Measurements from ENCODE around the gene DNAJC5.
"Not testable (repeated sequence)": the region's sequence is repeated elsewhere in the genome, so short reads cannot be mapped to it uniquely, and the experiment has no call there.

DNAJC5 gene

GRCh38 chr20:63955281-63955826, 60.4 kb downstream of the DNAJC5 start:
- no peak for DNase-seq (ENCODE audit: low spot score in 2 of 2)
- Mint-ChIP-seq H3K36me3 (ENCODE audit: insufficient read depth) (peaks cover 26% of the 10 kb centered on the region), H3K4me1 (peaks cover 35% of the 10 kb centered on the region), H3K4me3 (peak overlapping the region; percentile 77), H3K27me3 (no peaks in the 10 kb centered on the region), H3K27ac (ENCODE audit: low read depth) (no peak overlapping the region), H3K9me3 (no peaks in the 10 kb centered on the region)
- no peak for ATAC-seq (replicated peaks; ENCODE audit: extremely low read depth, poor library complexity, severe bottlenecking)

DNA sequence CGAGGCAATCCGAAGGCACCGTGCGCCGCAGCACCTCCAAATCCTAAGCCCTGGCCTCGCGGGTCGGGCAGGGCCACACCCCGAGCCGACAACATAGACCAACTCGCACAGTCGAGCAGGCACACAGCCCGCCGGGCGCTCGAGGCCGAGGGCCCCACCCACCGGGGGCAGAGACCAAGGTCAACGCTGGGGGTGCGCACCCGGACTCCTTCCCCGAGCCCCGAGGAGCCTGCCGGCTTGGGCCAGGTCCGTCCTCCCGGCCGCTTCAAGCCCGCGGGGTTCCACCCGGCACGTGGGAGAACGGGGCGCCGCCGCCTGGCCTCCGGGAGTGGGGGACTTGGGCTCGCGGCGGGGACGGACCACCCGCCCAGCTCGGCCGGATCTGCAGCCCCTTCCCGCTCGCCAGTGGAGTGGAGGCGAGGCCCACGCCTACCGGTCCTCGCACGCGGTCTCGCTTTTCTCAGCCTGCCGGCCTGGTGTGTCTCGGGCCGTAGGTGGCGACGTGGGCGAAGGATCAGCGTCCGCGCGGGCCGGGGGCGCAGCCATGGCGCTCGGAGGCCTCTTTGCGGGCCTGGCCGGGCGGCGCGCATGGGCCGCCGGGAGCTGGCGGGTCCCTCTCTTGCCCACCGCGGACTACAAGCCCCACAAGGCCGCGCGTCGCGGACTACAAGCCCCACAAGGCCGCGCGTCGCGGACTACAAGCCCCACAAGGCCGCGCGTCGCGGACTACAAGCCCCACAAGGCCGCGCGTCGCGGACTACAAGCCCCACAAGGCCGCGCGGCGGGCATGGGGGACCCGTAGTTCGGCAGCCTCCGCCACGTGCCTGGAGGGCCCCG, 61.1 kb downstream of the DNAJC5 start, which contains the start of gene UCKL1:
TSS of gene UCKL1 (minus strand) at position 590 of the 837 bp plus-strand sequence. CDS start at position 546, 44 bp downstream.
- Mint-ChIP-seq H3K4me1 (peaks cover 35% of the 10 kb centered on the region), H3K36me3 (ENCODE audit: insufficient read depth) (peaks cover 26% of the 10 kb centered on the region), H3K27ac (ENCODE audit: low read depth) (peak within 1 kb of the TSS; percentile 51), H3K27me3 (no peaks in the 10 kb centered on the region), H3K9me3 (no peaks in the 10 kb centered on the region), H3K4me3 (peak within 1 kb of the TSS; percentile 77)
- peak; percentile 86 for ATAC-seq (replicated peaks; ENCODE audit: extremely low read depth, poor library complexity, severe bottlenecking)
- DNase-seq (ENCODE audit: low spot score in 2 of 2) = peak; percentile 77 to 86

- H3K9me3 Mint-ChIP-seq = no peaks in the 10 kb centered on the region
- H3K36me3 Mint-ChIP-seq (ENCODE audit: insufficient read depth) = peaks cover 26% of the 10 kb centered on the region
- peak overlapping the region; percentile 51 for H3K27ac Mint-ChIP-seq (ENCODE audit: low read depth)
- peaks cover 35% of the 10 kb centered on the region for H3K4me1 Mint-ChIP-seq
- ATAC-seq (replicated peaks; ENCODE audit: extremely low read depth, poor library complexity, severe bottlenecking) (peak; percentile 10), DNase-seq (ENCODE audit: low spot score in 2 of 2) (no peak)
- no peaks in the 10 kb centered on the region for H3K27me3 Mint-ChIP-seq
- H3K4me3 Mint-ChIP-seq = peak overlapping the region; percentile 77
These were observed 61.7 kb downstream of the DNAJC5 start for GRCh38 chr20:63956664-63957003.

GRCh38 chr20:63957004-63957689, 62.2 kb downstream of the DNAJC5 start:
- DNase-seq (ENCODE audit: low spot score in 2 of 2) = no peak
- Mint-ChIP-seq H3K27ac (ENCODE audit: low read depth) (no peak overlapping the region), H3K9me3 (no peaks in the 10 kb centered on the region), H3K4me1 (peaks cover 35% of the 10 kb centered on the region), H3K27me3 (no peaks in the 10 kb centered on the region), H3K36me3 (ENCODE audit: insufficient read depth) (peaks cover 25% of the 10 kb centered on the region), H3K4me3 (peak overlapping the region; percentile 77)
- ATAC-seq (replicated peaks; ENCODE audit: extremely low read depth, poor library complexity, severe bottlenecking) = peak; percentile 39

DNA sequence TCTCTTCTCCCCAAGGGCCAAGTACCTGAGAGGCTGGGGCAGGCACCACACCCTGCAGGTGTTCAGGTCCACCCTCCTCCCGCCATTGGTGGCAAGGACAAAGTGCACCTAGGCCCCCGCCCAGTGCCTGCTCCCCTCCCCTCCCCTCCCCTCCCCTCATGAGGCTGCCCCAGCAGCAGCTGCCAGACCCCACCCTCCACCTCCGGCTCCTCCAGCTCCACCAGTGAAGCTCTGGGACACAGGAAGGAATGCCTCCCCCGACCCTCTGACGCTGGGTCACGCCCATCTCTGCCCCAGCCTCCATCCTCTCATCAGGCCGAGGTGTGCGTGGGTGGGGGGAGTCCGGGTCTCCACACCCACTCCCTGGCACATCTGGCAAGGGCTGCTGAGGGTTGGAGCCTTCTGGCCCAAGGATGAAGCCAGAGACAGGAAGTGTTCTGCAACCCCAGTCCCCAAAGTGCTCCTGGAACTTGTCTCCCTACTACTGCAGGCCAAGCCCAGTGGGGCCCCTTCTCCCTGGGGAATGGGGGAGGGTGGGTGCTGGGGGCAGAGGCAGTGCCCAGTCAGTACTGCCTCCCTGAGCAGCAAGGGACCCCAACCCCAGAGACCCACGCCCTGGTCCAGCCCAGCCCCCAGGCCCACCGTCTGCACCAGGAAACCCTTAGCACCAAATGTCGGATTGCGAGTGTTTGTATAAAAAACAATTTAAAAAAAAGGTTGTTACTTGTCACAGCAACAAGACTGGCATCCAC, 62.9 kb downstream of the DNAJC5 start:
- H3K9me3 Mint-ChIP-seq = no peaks in the 10 kb centered on the region
- no peaks in the 10 kb centered on the region for H3K27me3 Mint-ChIP-seq
- H3K4me3 Mint-ChIP-seq = peak overlapping the region; percentile 25
- H3K27ac Mint-ChIP-seq (ENCODE audit: low read depth) = no peak overlapping the region
- no peak for ATAC-seq (replicated peaks; ENCODE audit: extremely low read depth, poor library complexity, severe bottlenecking)
- DNase-seq (ENCODE audit: low spot score in 2 of 2) = no peak
- H3K4me1 Mint-ChIP-seq = peaks cover 30% of the 10 kb centered on the region
- H3K36me3 Mint-ChIP-seq (ENCODE audit: insufficient read depth) = peaks cover 20% of the 10 kb centered on the region

- no peak for ATAC-seq (replicated peaks; ENCODE audit: extremely low read depth, poor library complexity, severe bottlenecking)
- Mint-ChIP-seq H3K27me3 (no peaks in the 10 kb centered on the region), H3K9me3 (no peaks in the 10 kb centered on the region), H3K4me1 (peaks cover 24% of the 10 kb centered on the region), H3K4me3 (no peak overlapping the region), H3K27ac (ENCODE audit: low read depth) (no peak overlapping the region), H3K36me3 (ENCODE audit: insufficient read depth) (peaks cover 17% of the 10 kb centered on the region)
- no peak for DNase-seq (ENCODE audit: low spot score in 2 of 2)
These were observed 63.5 kb downstream of the DNAJC5 start for GRCh38 chr20:63958471-63958870.

DNA sequence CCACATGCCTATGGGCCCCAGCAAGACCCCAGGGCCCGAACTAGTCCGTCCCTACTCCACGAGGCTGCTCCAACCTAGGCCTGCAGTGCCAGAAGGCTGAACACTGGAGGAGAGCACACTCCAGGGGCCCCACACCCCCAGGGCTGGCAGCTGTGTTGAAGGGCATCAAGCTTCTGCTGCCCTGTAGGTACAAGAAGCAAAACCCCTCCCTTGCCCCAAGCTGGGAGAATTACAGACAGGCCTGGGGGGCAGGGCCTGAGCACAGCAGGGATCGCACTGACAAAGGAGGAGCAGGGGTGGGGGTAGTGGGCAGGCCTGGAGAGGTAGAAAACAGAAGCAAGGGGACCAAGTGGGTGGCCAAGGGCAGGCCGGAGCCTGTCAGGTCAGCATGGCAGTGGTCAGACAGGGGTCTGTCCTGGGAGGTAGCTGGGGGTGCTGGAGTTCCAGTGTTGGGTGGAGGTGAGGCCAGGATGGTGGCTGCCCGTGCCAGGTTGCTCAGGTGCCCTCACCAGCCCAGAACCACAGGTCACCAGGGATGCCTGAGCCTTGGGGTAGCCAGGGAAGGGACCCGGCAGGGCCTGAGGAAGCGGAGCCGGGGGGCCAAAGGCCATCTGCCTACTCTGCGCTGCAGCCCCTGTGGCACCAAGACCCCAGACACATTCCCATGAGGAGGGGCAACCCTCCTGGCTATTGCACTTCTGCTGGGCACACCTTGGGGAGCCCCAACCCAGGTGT, 64.2 kb downstream of the DNAJC5 start:
- Mint-ChIP-seq H3K9me3 (no peaks in the 10 kb centered on the region), H3K4me1 (peaks cover 18% of the 10 kb centered on the region), H3K27ac (ENCODE audit: low read depth) (no peak overlapping the region), H3K27me3 (no peaks in the 10 kb centered on the region), H3K4me3 (no peak overlapping the region), H3K36me3 (ENCODE audit: insufficient read depth) (peaks cover 15% of the 10 kb centered on the region)
- ATAC-seq (replicated peaks; ENCODE audit: extremely low read depth, poor library complexity, severe bottlenecking) (no peak), DNase-seq (ENCODE audit: low spot score in 2 of 2) (no peak)

DNA sequence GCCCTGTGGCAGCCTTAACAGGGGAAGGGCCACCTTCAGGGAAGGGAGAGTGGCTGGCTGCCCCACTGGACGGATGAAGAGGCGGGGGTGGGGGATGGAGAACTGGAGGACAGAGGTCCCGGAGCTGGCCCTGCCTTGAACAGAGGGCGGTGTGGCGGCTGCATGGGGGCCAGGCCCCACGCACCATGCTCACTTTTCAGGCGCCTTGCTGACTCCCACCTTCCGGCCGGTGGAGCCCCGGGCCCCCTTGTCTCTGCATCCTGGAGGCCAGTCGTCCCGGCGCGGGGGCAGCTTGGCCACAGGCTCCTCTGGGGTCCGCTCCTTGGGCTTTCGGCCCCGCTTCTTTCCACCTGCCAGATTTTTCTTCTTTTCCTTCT, 64.8 kb downstream of the DNAJC5 start:
- H3K9me3 Mint-ChIP-seq = no peaks in the 10 kb centered on the region
- H3K4me3 Mint-ChIP-seq = no peak overlapping the region
- no peak overlapping the region for H3K27ac Mint-ChIP-seq (ENCODE audit: low read depth)
- peaks cover 10% of the 10 kb centered on the region for H3K36me3 Mint-ChIP-seq (ENCODE audit: insufficient read depth)
- H3K27me3 Mint-ChIP-seq = no peaks in the 10 kb centered on the region
- peaks cover 12% of the 10 kb centered on the region for H3K4me1 Mint-ChIP-seq
- DNase-seq (ENCODE audit: low spot score in 2 of 2) = no peak
- ATAC-seq (replicated peaks; ENCODE audit: extremely low read depth, poor library complexity, severe bottlenecking) = no peak

- not testable (repeated sequence) for H3K36me3 Mint-ChIP-seq (ENCODE audit: insufficient read depth); DNase-seq (ENCODE audit: low spot score in 2 of 2); ATAC-seq (replicated peaks; ENCODE audit: extremely low read depth, poor library complexity, severe bottlenecking); H3K27me3 Mint-ChIP-seq; H3K4me1 Mint-ChIP-seq; H3K27ac Mint-ChIP-seq (ENCODE audit: low read depth); H3K4me3 Mint-ChIP-seq; H3K9me3 Mint-ChIP-seq
These were observed 66.0 kb downstream of the DNAJC5 start for GRCh38 chr20:63960654-63961621.

GRCh38 chr20:63961664-63962425, 66.9 kb downstream of the DNAJC5 start:
- no peaks in the 10 kb centered on the region for H3K9me3 Mint-ChIP-seq
- no peak overlapping the region for H3K27ac Mint-ChIP-seq (ENCODE audit: low read depth)
- DNase-seq (ENCODE audit: low spot score in 2 of 2) = no peak
- H3K4me1 Mint-ChIP-seq = peaks cover 5% of the 10 kb centered on the region
- no peak overlapping the region for H3K4me3 Mint-ChIP-seq
- H3K36me3 Mint-ChIP-seq (ENCODE audit: insufficient read depth) = peaks cover 5% of the 10 kb centered on the region
- no peaks in the 10 kb centered on the region for H3K27me3 Mint-ChIP-seq
- ATAC-seq (replicated peaks; ENCODE audit: extremely low read depth, poor library complexity, severe bottlenecking) = no peak

Measured in central memory CD8-positive, alpha-beta T cell (primary cell).